Measurements from ENCODE around the gene DNAH1.

Gene DNAH1

GRCh38 chr3:52314489-52314888 is 1.6 kb upstream of the DNAH1 start:
- no peak overlapping the region for H3K4me3 ChIP-seq (ENCODE audit: low read depth, low read length)
- H3K27me3 ChIP-seq (ENCODE audit: control insufficient read depth, insufficient read depth, low read length), result peaks cover 14% of the 10 kb centered on the region
- H3K9me3 ChIP-seq (ENCODE audit: control insufficient read depth, insufficient read depth, low read depth, low read length), result no peaks in the 10 kb centered on the region
- peaks cover 9% of the 10 kb centered on the region; the same call in 1 of the 2 replicates for H3K4me1 ChIP-seq (ENCODE audit: control insufficient read depth, insufficient read depth, low read length)
- H3K27ac ChIP-seq (ENCODE audit: low read depth, low read length), result no peak overlapping the region
- no peaks in the 10 kb centered on the region for H3K36me3 ChIP-seq (ENCODE audit: control insufficient read depth, insufficient read depth, low read length)
- no peak overlapping the region for H3K9ac ChIP-seq (ENCODE audit: low read length)

- no peak overlapping the region for H3K9ac ChIP-seq (ENCODE audit: low read length)
- no peaks in the 10 kb centered on the region for H3K36me3 ChIP-seq (ENCODE audit: control insufficient read depth, insufficient read depth, low read length)
- H3K27me3 ChIP-seq (ENCODE audit: control insufficient read depth, insufficient read depth, low read length), result peaks cover 17% of the 10 kb centered on the region
- H3K4me1 ChIP-seq (ENCODE audit: control insufficient read depth, insufficient read depth, low read length), result peaks cover 9% of the 10 kb centered on the region; the same call in 1 of the 2 replicates
- H3K4me3 ChIP-seq (ENCODE audit: low read depth, low read length), result no peak overlapping the region
- H3K27ac ChIP-seq (ENCODE audit: low read depth, low read length), result no peak overlapping the region
- no peaks in the 10 kb centered on the region for H3K9me3 ChIP-seq (ENCODE audit: control insufficient read depth, insufficient read depth, low read depth, low read length)
Measured at GRCh38 chr3:52315006-52315405, 1.1 kb upstream of the DNAH1 start.

- peak overlapping the region; percentile 66 for H3K4me3 ChIP-seq (ENCODE audit: low read depth, low read length)
- no peak overlapping the region for H3K27ac ChIP-seq (ENCODE audit: low read depth, low read length)
- no peak overlapping the region for H3K9ac ChIP-seq (ENCODE audit: low read length)
- peaks cover 9% of the 10 kb centered on the region; the same call in 1 of the 2 replicates for H3K4me1 ChIP-seq (ENCODE audit: control insufficient read depth, insufficient read depth, low read length)
- H3K36me3 ChIP-seq (ENCODE audit: control insufficient read depth, insufficient read depth, low read length), result no peaks in the 10 kb centered on the region
- H3K27me3 ChIP-seq (ENCODE audit: control insufficient read depth, insufficient read depth, low read length), result peaks cover 24% of the 10 kb centered on the region
- no peaks in the 10 kb centered on the region for H3K9me3 ChIP-seq (ENCODE audit: control insufficient read depth, insufficient read depth, low read depth, low read length)
Measured at GRCh38 chr3:52317208-52318000, 1.3 kb downstream of the DNAH1 start.

- no peaks in the 10 kb centered on the region for H3K9me3 ChIP-seq (ENCODE audit: control insufficient read depth, insufficient read depth, low read depth, low read length)
- peaks cover 9% of the 10 kb centered on the region; the same call in 1 of the 2 replicates for H3K4me1 ChIP-seq (ENCODE audit: control insufficient read depth, insufficient read depth, low read length)
- H3K36me3 ChIP-seq (ENCODE audit: control insufficient read depth, insufficient read depth, low read length), result no peaks in the 10 kb centered on the region
- no peak overlapping the region for H3K9ac ChIP-seq (ENCODE audit: low read length)
- H3K27ac ChIP-seq (ENCODE audit: low read depth, low read length), result no peak overlapping the region
- H3K4me3 ChIP-seq (ENCODE audit: low read depth, low read length), result peak overlapping the region; percentile 66
- peaks cover 24% of the 10 kb centered on the region for H3K27me3 ChIP-seq (ENCODE audit: control insufficient read depth, insufficient read depth, low read length)
Measured at GRCh38 chr3:52318186-52318816, 2.2 kb downstream of the DNAH1 start.

GRCh38 chr3:52319921-52320595 is 3.9 kb downstream of the DNAH1 start:
- Histone ChIP-seq H3K9me3 (ENCODE audit: control insufficient read depth, insufficient read depth, low read depth, low read length) (no peaks in the 10 kb centered on the region), H3K27ac (ENCODE audit: low read depth, low read length) (no peak overlapping the region), H3K36me3 (ENCODE audit: control insufficient read depth, insufficient read depth, low read length) (no peaks in the 10 kb centered on the region), H3K4me3 (ENCODE audit: low read depth, low read length) (no peak overlapping the region), H3K9ac (ENCODE audit: low read length) (no peak overlapping the region), H3K27me3 (ENCODE audit: control insufficient read depth, insufficient read depth, low read length) (peaks cover 24% of the 10 kb centered on the region), H3K4me1 (ENCODE audit: control insufficient read depth, insufficient read depth, low read length) (peaks cover 3% of the 10 kb centered on the region; the same call in 1 of the 2 replicates)

GRCh38 chr3:52321481-52321880 is 5.4 kb downstream of the DNAH1 start:
- no peaks in the 10 kb centered on the region for H3K9me3 ChIP-seq (ENCODE audit: control insufficient read depth, insufficient read depth, low read depth, low read length)
- H3K9ac ChIP-seq (ENCODE audit: low read length), result no peak overlapping the region
- H3K4me3 ChIP-seq (ENCODE audit: low read depth, low read length), result no peak overlapping the region
- H3K36me3 ChIP-seq (ENCODE audit: control insufficient read depth, insufficient read depth, low read length), result no peaks in the 10 kb centered on the region
- no peak overlapping the region for H3K27ac ChIP-seq (ENCODE audit: low read depth, low read length)
- peaks cover 24% of the 10 kb centered on the region for H3K27me3 ChIP-seq (ENCODE audit: control insufficient read depth, insufficient read depth, low read length)
- peaks cover 3% of the 10 kb centered on the region; the same call in 1 of the 2 replicates for H3K4me1 ChIP-seq (ENCODE audit: control insufficient read depth, insufficient read depth, low read length)

- no peak overlapping the region for H3K9ac ChIP-seq (ENCODE audit: low read length)
- H3K4me1 ChIP-seq (ENCODE audit: control insufficient read depth, insufficient read depth, low read length), result no peaks in the 10 kb centered on the region; the same call in 1 of the 2 replicates
- H3K27me3 ChIP-seq (ENCODE audit: control insufficient read depth, insufficient read depth, low read length), result peaks cover 24% of the 10 kb centered on the region
- H3K9me3 ChIP-seq (ENCODE audit: control insufficient read depth, insufficient read depth, low read depth, low read length), result no peaks in the 10 kb centered on the region
- no peak overlapping the region for H3K4me3 ChIP-seq (ENCODE audit: low read depth, low read length)
- H3K36me3 ChIP-seq (ENCODE audit: control insufficient read depth, insufficient read depth, low read length), result no peaks in the 10 kb centered on the region
- H3K27ac ChIP-seq (ENCODE audit: low read depth, low read length), result no peak overlapping the region
Measured at GRCh38 chr3:52322466-52322865, 6.3 kb downstream of the DNAH1 start.

- no peak overlapping the region for H3K27ac ChIP-seq (ENCODE audit: low read depth, low read length)
- H3K36me3 ChIP-seq (ENCODE audit: control insufficient read depth, insufficient read depth, low read length), result no peaks in the 10 kb centered on the region
- no peak overlapping the region for H3K4me3 ChIP-seq (ENCODE audit: low read depth, low read length)
- H3K9ac ChIP-seq (ENCODE audit: low read length), result peak overlapping the region; percentile 2
- H3K9me3 ChIP-seq (ENCODE audit: control insufficient read depth, insufficient read depth, low read depth, low read length), result no peaks in the 10 kb centered on the region
- H3K4me1 ChIP-seq (ENCODE audit: control insufficient read depth, insufficient read depth, low read length), result no peaks in the 10 kb centered on the region
- H3K27me3 ChIP-seq (ENCODE audit: control insufficient read depth, insufficient read depth, low read length), result peaks cover 16% of the 10 kb centered on the region; the same call in 1 of the 2 replicates
Measured at GRCh38 chr3:52323526-52324295, 7.6 kb downstream of the DNAH1 start.

- Histone ChIP-seq H3K27me3 (ENCODE audit: control insufficient read depth, insufficient read depth, low read length) (peaks cover 9% of the 10 kb centered on the region; the same call in 1 of the 2 replicates), H3K9ac (ENCODE audit: low read length) (no peak overlapping the region), H3K36me3 (ENCODE audit: control insufficient read depth, insufficient read depth, low read length) (no peaks in the 10 kb centered on the region), H3K4me1 (ENCODE audit: control insufficient read depth, insufficient read depth, low read length) (no peaks in the 10 kb centered on the region), H3K4me3 (ENCODE audit: low read depth, low read length) (no peak overlapping the region), H3K27ac (ENCODE audit: low read depth, low read length) (no peak overlapping the region), H3K9me3 (ENCODE audit: control insufficient read depth, insufficient read depth, low read depth, low read length) (no peaks in the 10 kb centered on the region)
Measured at GRCh38 chr3:52324676-52325075, 8.6 kb downstream of the DNAH1 start.

- no peaks in the 10 kb centered on the region for H3K36me3 ChIP-seq (ENCODE audit: control insufficient read depth, insufficient read depth, low read length)
- H3K9me3 ChIP-seq (ENCODE audit: control insufficient read depth, insufficient read depth, low read depth, low read length), result no peaks in the 10 kb centered on the region
Measured at GRCh38 chr3:52325686-52326085, 9.6 kb downstream of the DNAH1 start.

More at GRCh38 chr3:52325686-52326085, 9.6 kb downstream of the DNAH1 start:
- Histone ChIP-seq H3K27me3 (ENCODE audit: control insufficient read depth, insufficient read depth, low read length) (peaks cover 5% of the 10 kb centered on the region; the same call in 1 of the 2 replicates), H3K4me1 (ENCODE audit: control insufficient read depth, insufficient read depth, low read length) (no peaks in the 10 kb centered on the region), H3K9ac (ENCODE audit: low read length) (no peak overlapping the region), H3K27ac (ENCODE audit: low read depth, low read length) (no peak overlapping the region), H3K4me3 (ENCODE audit: low read depth, low read length) (no peak overlapping the region)
